SH-SY5Y (cell line): ENCODE results near the gene CABP1.

ENCODE experiments used
- GATA2 ChIP-seq: IDR thresholded peaks from 2 replicates; pipeline ENCODE4 v1.6.1; 2011; ENCODE audit warnings: mild to moderate bottlenecking, low read depth, low read length
- GATA3 ChIP-seq: IDR thresholded peaks from 2 replicates; pipeline ENCODE4 v1.6.1; 2011; ENCODE audit warnings: low read depth, mild to moderate bottlenecking, low read length, moderate library complexity

GRCh38 chr12:120597861-120598260, 42.6 kb upstream of the CABP1 start:
- TF ChIP-seq GATA2 (no peak), GATA3 (no peak)
